ENCODE measurements around the gene NACA2. TPM values are rescaled to one million over a fixed set of nuclear protein-coding genes. Genes with fewer than 3 reads are reported as not detected.

Gene NACA2
- total and polyA plus RNA-seq, 2 of the 4 experiments (the other 2 are of a cell fraction) = not detected

GRCh38 chr17:61625564-61625963 is 34.5 kb upstream of the NACA2 start:
- Histone ChIP-seq H3K27me3 (ENCODE audit: control insufficient read depth, insufficient read depth, low read length) (peaks cover 2% of the 10 kb centered on the region; the same call in 1 of the 2 replicates), H2BK15ac (ENCODE audit: low read depth, low read length) (no peak overlapping the region), H3K9me1 (ENCODE audit: insufficient read depth, low read length) (no peaks in the 10 kb centered on the region), H2AK9ac (replicated peaks; ENCODE audit: low read depth, low read length, poor library complexity) (no peak overlapping the region), H2AK5ac (ENCODE audit: low read depth, low read length) (no peak overlapping the region), H3K4ac (ENCODE audit: low read depth, low read length) (no peak overlapping the region), H3K9me3 (ENCODE audit: control insufficient read depth, insufficient read depth, low read length) (peaks cover 3% of the 10 kb centered on the region), H2BK5ac (ENCODE audit: low read depth, low read length, poor library complexity, severe bottlenecking) (no peak overlapping the region), H3K9ac (ENCODE audit: low read depth, low read length) (no peak overlapping the region), H3K36me3 (ENCODE audit: control insufficient read depth, insufficient read depth, low read length) (no peaks in the 10 kb centered on the region), H3K18ac (ENCODE audit: low read depth, low read length) (no peak overlapping the region), H4K91ac (ENCODE audit: insufficient read depth, low read depth, low read length) (no peak overlapping the region), H3K4me3 (ENCODE audit: insufficient read depth, low read depth, low read length) (no peak overlapping the region), H2BK20ac (ENCODE audit: low read depth, low read length) (no peak overlapping the region), H4K5ac (ENCODE audit: low read depth, low read length) (no peak overlapping the region), H3K79me1 (ENCODE audit: low read depth in 1 of 2, low read length in 2 of 2) (no peaks in the 10 kb centered on the region), H3K4me2 (ENCODE audit: low read depth, low read length) (no peak overlapping the region), H3K4me1 (ENCODE audit: control insufficient read depth, insufficient read depth, low read length) (no peaks in the 10 kb centered on the region), H3K14ac (replicated peaks; ENCODE audit: low read depth, low read length) (no peak overlapping the region), H3K23ac (ENCODE audit: low read depth, low read length) (no peak overlapping the region), H2AFZ (replicated peaks; ENCODE audit: low read length, poor library complexity) (no peak overlapping the region), H3K27ac (ENCODE audit: insufficient read depth, low read length) (no peak overlapping the region), H4K8ac (ENCODE audit: low read depth in 2 of 2, low read length in 2 of 2) (no peak overlapping the region), H2BK120ac (ENCODE audit: low read depth, low read length) (no peak overlapping the region), H3K56ac (ENCODE audit: extremely low read depth, insufficient read depth, low read length) (no peak overlapping the region), H4K20me1 (ENCODE audit: insufficient read depth, low read length) (no peaks in the 10 kb centered on the region)
- ATAC-seq (ENCODE audit: low read depth) = no peak
- ChIA-PET POLR2A (ENCODE audit: unreplicated experiment) (no interaction called here), CTCF (no interaction called here)
- BruUV-seq (replicated peaks) = no TSS peak
- no peak for TF ChIP-seq USF2 (IDR thresholded peaks at IDR 0.05; ENCODE audit: low read depth, low read length)
- TF ChIP-seq CHD1 (IDR thresholded peaks at IDR 0.05; ENCODE audit: low read depth, low read length) = no peak
- no peak for TF ChIP-seq CTCF (conservative IDR thresholded peaks at IDR 0.05; ENCODE audit: low read depth, low read length)
- TF ChIP-seq MAFK (IDR thresholded peaks at IDR 0.05; ENCODE audit: low read depth, low read length) = no peak
- intact Hi-C loops (cut with micrococcal nuclease) (no loop called here), in situ Hi-C loops (cut with MboI; ENCODE audit: low sequenced_read_pairs) (loop anchor here (25.0 kb wide), 1 partner anchor 437 kb away; the partner anchor contains the start of gene MED13), dilution Hi-C loops (cut with HindIII; ENCODE audit: low sequenced_read_pairs, unreplicated experiment) (no loop called here)
- WGBS, 2 experiments (ENCODE audit: extremely low coverage in 2 of 2, insufficient read length in 1 of 2) = no CpG with 5 or more reads among the region's 5 CpGs
- no peak for DNase-seq

Data from IMR-90 (cell line).